IMR-90 (cell line): Measurements from ENCODE around the gene PTK6. TPM values are rescaled to one million over a fixed set of nuclear protein-coding genes. Genes with fewer than 3 reads are reported as not detected.

Source experiments
- ATAC-seq: fragments of 200-7000 bp; cut with Tn5 transposase; 2 replicates; pipeline ENCODE4 v1.9.1; 2020; ENCODE audit warnings: low read depth, mild to moderate bottlenecking, moderate library complexity
- BruUV-seq: library from RNA; stranded (reverse); fragments of 400-500 nt; replicated peaks from 2 replicates; lab custom pipeline; 2021; lab: Mats Ljungman, UMichigan
- CTCF ChIA-PET: fragments of 300-600 bp; formaldehyde crosslinking; extraction: SDS; loops from one replicate; lab custom pipeline; 2021; ENCODE audit warnings: antibody characterized with exemption; lab: Yijun Ruan, JAX
- POLR2A ChIA-PET: fragments of 300-600 bp; sonication (Branson Sonifier 250); formaldehyde crosslinking; loops from one replicate; lab custom pipeline; 2022; ENCODE audit warnings: antibody characterized with exemption; ENCODE audit not compliant: unreplicated experiment; lab: Charles Lee
- DNase-seq: peaks from one replicate; pipeline ENCODE4 v3.0.0; 2013
- H2AFZ ChIP-seq: replicated peaks from 2 replicates; pipeline ENCODE3; 2013; ENCODE audit warnings: low read length, mild to moderate bottlenecking; ENCODE audit not compliant: poor library complexity
- H2AK5ac ChIP-seq: 2 replicates; pipeline ENCODE4 v1.6.1; 2013; ENCODE audit warnings: low read depth, low read length, inconsistent platforms
- H2AK9ac ChIP-seq: replicated peaks from 2 replicates; pipeline ENCODE3; 2013; ENCODE audit warnings: mild to moderate bottlenecking, low read depth, low read length, moderate library complexity; ENCODE audit not compliant: poor library complexity
- H2BK120ac ChIP-seq: 2 replicates; pipeline ENCODE4 v1.6.1; 2013; ENCODE audit warnings: low read depth, low read length, inconsistent platforms
- H2BK15ac ChIP-seq: 3 replicates; pipeline ENCODE4 v1.6.1; 2013; ENCODE audit warnings: low read depth, low read length, inconsistent platforms
- H2BK20ac ChIP-seq: 2 replicates; pipeline ENCODE4 v1.6.1; 2013; ENCODE audit warnings: low read depth, mild to moderate bottlenecking, inconsistent platforms, low read length, moderate library complexity
- H2BK5ac ChIP-seq: 2 replicates; pipeline ENCODE4 v1.6.1; 2013; ENCODE audit warnings: mild to moderate bottlenecking, low read depth, low read length, inconsistent platforms; ENCODE audit not compliant: poor library complexity, severe bottlenecking
- H3K14ac ChIP-seq: replicated peaks from 2 replicates; pipeline ENCODE4 v1.6.1; 2013; ENCODE audit warnings: low read depth, low read length, inconsistent platforms
- H3K18ac ChIP-seq: 2 replicates; pipeline ENCODE4 v1.6.1; 2013; ENCODE audit warnings: low read depth, low read length, control low read depth
- H3K23ac ChIP-seq: 2 replicates; pipeline ENCODE4 v1.6.1; 2013; ENCODE audit warnings: low read depth, low read length, inconsistent platforms
- H3K27ac ChIP-seq: 2 replicates; pipeline ENCODE4 v1.5.1; 2013; ENCODE audit warnings: mild to moderate bottlenecking, control low read depth, low read length; ENCODE audit not compliant: insufficient read depth
- H3K27me3 ChIP-seq: 2 replicates; pipeline ENCODE4 v1.6.1; 2013; ENCODE audit warnings: low read length; ENCODE audit not compliant: control insufficient read depth, insufficient read depth
- H3K36me3 ChIP-seq: 2 replicates; pipeline ENCODE4 v1.6.1; 2013; ENCODE audit warnings: low read length, mixed read lengths; ENCODE audit not compliant: control insufficient read depth, insufficient read depth
- H3K4ac ChIP-seq: 2 replicates; pipeline ENCODE4 v1.6.1; 2013; ENCODE audit warnings: low read depth, low read length, inconsistent platforms
- H3K4me1 ChIP-seq: 2 replicates; pipeline ENCODE4 v1.6.1; 2013; ENCODE audit warnings: low read length, mixed read lengths; ENCODE audit not compliant: control insufficient read depth, insufficient read depth
- H3K4me2 ChIP-seq: 2 replicates; pipeline ENCODE4 v1.6.1; 2013; ENCODE audit warnings: low read depth, mild to moderate bottlenecking, control low read depth, low read length, moderate library complexity
- H3K4me3 ChIP-seq: 2 replicates; pipeline ENCODE4 v1.5.1; 2013; ENCODE audit warnings: low read depth, mild to moderate bottlenecking, control low read depth, low read length, moderate library complexity; ENCODE audit not compliant: insufficient read depth
- H3K56ac ChIP-seq: 2 replicates; pipeline ENCODE4 v1.6.1; 2013; ENCODE audit warnings: low read length, inconsistent platforms; ENCODE audit not compliant: insufficient read depth; ENCODE audit errors: extremely low read depth
- H3K79me1 ChIP-seq, 2 experiments: 2 replicates each; pipeline ENCODE4 v1.6.1; 2013; ENCODE audit warnings: low read length in 2 of 2, inconsistent platforms in 1 of 2, low read depth in 1 of 2
- H3K9ac ChIP-seq: 2 replicates; pipeline ENCODE4 v1.6.1; 2013; ENCODE audit warnings: low read depth, low read length, control low read depth
- H3K9me1 ChIP-seq: 2 replicates; pipeline ENCODE4 v1.6.1; 2013; ENCODE audit warnings: low read length, inconsistent platforms; ENCODE audit not compliant: insufficient read depth
- H3K9me3 ChIP-seq: 2 replicates; pipeline ENCODE4 v1.6.1; 2013; ENCODE audit warnings: low read length; ENCODE audit not compliant: control insufficient read depth, insufficient read depth
- H4K20me1 ChIP-seq: 2 replicates; pipeline ENCODE4 v1.6.1; 2013; ENCODE audit warnings: low read length, inconsistent platforms; ENCODE audit not compliant: insufficient read depth
- H4K5ac ChIP-seq: 2 replicates; pipeline ENCODE4 v1.6.1; 2013; ENCODE audit warnings: mild to moderate bottlenecking, low read depth, low read length, control low read depth
- H4K8ac ChIP-seq, 2 experiments: 2 replicates each; pipeline ENCODE4 v1.6.1; 2013; ENCODE audit warnings: low read depth in 2 of 2, low read length in 2 of 2, control low read depth in 1 of 2, inconsistent platforms in 1 of 2
- H4K91ac ChIP-seq: 2 replicates; pipeline ENCODE4 v1.6.1; 2013; ENCODE audit warnings: low read depth, low read length, inconsistent platforms; ENCODE audit not compliant: insufficient read depth
- BHLHE40 ChIP-seq: fragments of 150-350 bp; IDR thresholded peaks from 2 replicates; pipeline ENCODE4 v1.6.1; 2016; ENCODE audit warnings: mild to moderate bottlenecking, low read depth, low read length
- CEBPB ChIP-seq: IDR thresholded peaks from 2 replicates; pipeline ENCODE4 v1.6.1; 2012; ENCODE audit warnings: low read depth, low read length, improper control_type of control experiment
- CHD1 ChIP-seq: IDR thresholded peaks from 2 replicates; pipeline ENCODE4 v1.6.1; 2012; ENCODE audit warnings: low read depth, low read length, improper control_type of control experiment
- CTCF ChIP-seq: conservative IDR thresholded peaks from 2 replicates; pipeline ENCODE4 v1.5.1; 2012; ENCODE audit warnings: mild to moderate bottlenecking, low read depth, low read length, improper control_type of control experiment
- FOS ChIP-seq: fragments of 150-350 bp; IDR thresholded peaks from 2 replicates; pipeline ENCODE4 v1.6.1; 2016; ENCODE audit warnings: low read depth, low read length
- MAFK ChIP-seq: IDR thresholded peaks from 2 replicates; pipeline ENCODE4 v1.6.1; 2012; ENCODE audit warnings: low read depth, low read length, improper control_type of control experiment
- MAZ ChIP-seq: IDR thresholded peaks from 2 replicates; pipeline ENCODE4 v1.6.1; 2012; ENCODE audit warnings: low read depth, mild to moderate bottlenecking, low read length, improper control_type of control experiment, moderate library complexity, borderline replicate concordance
- MXI1 ChIP-seq: IDR thresholded peaks from 2 replicates; pipeline ENCODE4 v1.6.1; 2012; ENCODE audit warnings: low read depth, mild to moderate bottlenecking, low read length, moderate library complexity, borderline replicate concordance
- NFE2L2 ChIP-seq: fragments of 150-350 bp; IDR thresholded peaks from 2 replicates; pipeline ENCODE4 v1.6.1; 2016; ENCODE audit warnings: low read depth, mild to moderate bottlenecking, low read length
- POLR2A ChIP-seq: IDR thresholded peaks from 2 replicates; pipeline ENCODE4 v1.6.1; 2012; ENCODE audit warnings: mild to moderate bottlenecking, low read depth, low read length
- RAD21 ChIP-seq: IDR thresholded peaks from 2 replicates; pipeline ENCODE4 v1.6.1; 2012; ENCODE audit warnings: low read length, improper control_type of control experiment
- RCOR1 ChIP-seq: IDR thresholded peaks from 2 replicates; pipeline ENCODE4 v1.6.1; 2012; ENCODE audit warnings: mild to moderate bottlenecking, low read length, improper control_type of control experiment; ENCODE audit not compliant: insufficient replicate concordance
- RFX5 ChIP-seq: IDR thresholded peaks from 2 replicates; pipeline ENCODE4 v1.8.0; 2012; ENCODE audit warnings: low read depth, mild to moderate bottlenecking, low read length, moderate library complexity
- SMC3 ChIP-seq: fragments of 150-350 bp; IDR thresholded peaks from 2 replicates; pipeline ENCODE4 v1.6.1; 2016; ENCODE audit warnings: low read depth, mild to moderate bottlenecking, antibody characterized with exemption, low read length, moderate library complexity
- USF2 ChIP-seq: fragments of 150-350 bp; IDR thresholded peaks from 2 replicates; pipeline ENCODE4 v1.6.1; 2017; ENCODE audit warnings: mild to moderate bottlenecking, antibody characterized with exemption, low read length, low read depth
- WGBS, 2 experiments: methylation state at CpG; one replicate each; pipeline versions ENCODE4 v1.1.5 to v1.1.7; 2013; ENCODE audit warnings: missing lambda C conversion rate in 2 of 2; ENCODE audit not compliant: insufficient read length in 1 of 2; ENCODE audit errors: extremely low coverage in 2 of 2; 5-methylcytosine and 5-hydroxymethylcytosine counted together
- dilution Hi-C: fragments of 300-500 bp; cut with HindIII; formaldehyde crosslinking; loops from one replicate; pipeline ENCODE4 v1.14.3; 2018; ENCODE audit warnings: low sequenced_read_pairs; ENCODE audit not compliant: unreplicated experiment
- in situ Hi-C: fragments of 300-500 bp; cut with MboI; formaldehyde crosslinking; loops from 3 replicates; pipeline ENCODE4 v1.14.3; 2019; ENCODE audit warnings: low sequenced_read_pairs, inconsistent platforms, mixed read lengths
- intact Hi-C: fragments of 100-400 bp; cut with micrococcal nuclease; formaldehyde crosslinking; loops from 2 replicates; pipeline ENCODE4 v1.10.0; 2022
- polyA plus RNA-seq, 3 experiments: library from polyadenylated mRNA; depleted of rRNA; stranded (reverse); fragments of >200 nt; gene quantifications; 2 replicates each; pipeline ENCODE4 v1.2.3, GENCODE V29; 2012; ENCODE audit warnings: low replicate concordance in 1 of 3
- total RNA-seq: library from RNA; depleted of rRNA; stranded (reverse); fragments of >200 nt; gene quantifications from 2 replicates; pipeline ENCODE4 v1.2.3, GENCODE V29; 2012
- TF ChIP-seq, protein P1 (sequence below): fragments of 150-350 bp; IDR thresholded peaks from 2 replicates; pipeline ENCODE4 v1.6.1; 2016; ENCODE audit warnings: low read depth, mild to moderate bottlenecking, low read length, moderate library complexity, borderline replicate concordance

The PTK6 gene
- total and polyA plus RNA-seq, 2 of the 4 experiments (the other 2 are of a cell fraction), result not detected

GRCh38 chr20:63549019-63549418 lies 11.8 kb upstream of the PTK6 start:
- no peak for DNase-seq
- Histone ChIP-seq H2AK5ac (no peak overlapping the region), H3K23ac (no peak overlapping the region), H3K27ac (no peak overlapping the region), H3K4me3 (no peak overlapping the region), H3K36me3 (no peaks in the 10 kb centered on the region), H3K27me3 (peaks cover 40% of the 10 kb centered on the region), H3K9me3 (no peaks in the 10 kb centered on the region), H4K91ac (no peak overlapping the region), H2BK120ac (no peak overlapping the region), H4K5ac (no peak overlapping the region), H3K4me1 (no peaks in the 10 kb centered on the region), H3K4ac (no peak overlapping the region), H3K4me2 (no peak overlapping the region), H4K20me1 (no peaks in the 10 kb centered on the region), H2BK15ac (no peak overlapping the region), H2AFZ (peak overlapping the region; percentile 51), H3K18ac (no peak overlapping the region), H3K79me1 (no peaks in the 10 kb centered on the region), H3K9ac (no peak overlapping the region), H3K9me1 (no peaks in the 10 kb centered on the region), H4K8ac (no peak overlapping the region), H3K14ac (no peak overlapping the region), H3K56ac (no peak overlapping the region), H2BK5ac (no peak overlapping the region), H2AK9ac (no peak overlapping the region), H2BK20ac (no peak overlapping the region)
- POLR2A ChIA-PET, result no interaction called here
- no TSS peak for BruUV-seq
- CTCF ChIA-PET, result no interaction called here
- in situ Hi-C loops (no loop called here), dilution Hi-C loops (no loop called here), intact Hi-C loops (no loop called here)
- WGBS, 2 experiments, result no CpG with 5 or more reads among the region's 25 CpGs
- no peak for TF ChIP-seq MAZ
- no peak for TF ChIP-seq RAD21
- TF ChIP-seq RCOR1, result no peak
- TF ChIP-seq FOS, result no peak
- TF ChIP-seq NFE2L2, result no peak
- TF ChIP-seq POLR2A, result no peak
- no peak for TF ChIP-seq CEBPB
- TF ChIP-seq BHLHE40, result no peak
- TF ChIP-seq SMC3, result no peak
- no peak for TF ChIP-seq CHD1
- TF ChIP-seq USF2, result no peak
- TF ChIP-seq RFX5, result no peak
- TF ChIP-seq, protein P1, sequence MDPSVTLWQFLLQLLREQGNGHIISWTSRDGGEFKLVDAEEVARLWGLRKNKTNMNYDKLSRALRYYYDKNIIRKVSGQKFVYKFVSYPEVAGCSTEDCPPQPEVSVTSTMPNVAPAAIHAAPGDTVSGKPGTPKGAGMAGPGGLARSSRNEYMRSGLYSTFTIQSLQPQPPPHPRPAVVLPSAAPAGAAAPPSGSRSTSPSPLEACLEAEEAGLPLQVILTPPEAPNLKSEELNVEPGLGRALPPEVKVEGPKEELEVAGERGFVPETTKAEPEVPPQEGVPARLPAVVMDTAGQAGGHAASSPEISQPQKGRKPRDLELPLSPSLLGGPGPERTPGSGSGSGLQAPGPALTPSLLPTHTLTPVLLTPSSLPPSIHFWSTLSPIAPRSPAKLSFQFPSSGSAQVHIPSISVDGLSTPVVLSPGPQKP, result no peak
- TF ChIP-seq MAFK, result no peak
- TF ChIP-seq MXI1, result no peak
- TF ChIP-seq CTCF, result no peak
- no peak for ATAC-seq
